A549 (cell line): ENCODE results near the gene ANXA6.

Source experiments
- CBX2 ChIP-seq: fragments of 200-600 bp; sonication (generic); IDR thresholded peaks from 2 replicates; pipeline ENCODE4 v1.6.1; 2016; ENCODE audit warnings: low read depth, mild to moderate bottlenecking, borderline replicate concordance
- CHD2 ChIP-seq: fragments of 150-350 bp; IDR thresholded peaks from 2 replicates; pipeline ENCODE4 v1.6.1; 2014; ENCODE audit warnings: low read length; ENCODE audit not compliant: partially characterized antibody
- CTCF ChIP-seq: fragments of >200 bp; sonication (Bioruptor Twin); formaldehyde crosslinking; IDR thresholded peaks from 3 replicates; pipeline ENCODE4 v1.5.1; 2016
- JUN ChIP-seq, 2 experiments: fragments of >200 bp; sonication (Bioruptor Twin); formaldehyde crosslinking; IDR thresholded peaks; 2 replicates in 1 of 2; 3 replicates in 1 of 2; pipeline ENCODE4 v1.6.1; 2016 to 2017
- MAX ChIP-seq: IDR thresholded peaks from 2 replicates; pipeline ENCODE4 v1.6.1; 2012
- NFE2L2 ChIP-seq: fragments of 150-350 bp; conservative IDR thresholded peaks from 2 replicates; pipeline ENCODE4 v1.6.1; 2014; ENCODE audit warnings: low read length
- POLR2A ChIP-seq: IDR thresholded peaks from 2 replicates; pipeline ENCODE4 v1.6.1; 2012; ENCODE audit warnings: mild to moderate bottlenecking, low read length
- POLR2AphosphoS2 ChIP-seq: conservative IDR thresholded peaks from 2 replicates; pipeline ENCODE4 v1.6.1; 2012; ENCODE audit warnings: low read length, improper control_type of control experiment, inconsistent platforms
- RAD21 ChIP-seq, 2 experiments: fragments of >200 bp in 1 of 2; sonication (Bioruptor Twin) in 1 of 2; formaldehyde crosslinking in 1 of 2; IDR thresholded peaks in 1 of 2; conservative IDR thresholded peaks in 1 of 2; 2 replicates in 1 of 2; 3 replicates in 1 of 2; pipeline ENCODE4 v1.6.1; 2012 to 2018; ENCODE audit warnings: inconsistent platforms in 1 of 2
- RCOR1 ChIP-seq: fragments of 150-350 bp; IDR thresholded peaks from 2 replicates; pipeline ENCODE4 v1.6.1; 2014; ENCODE audit warnings: antibody characterized with exemption, low read length, low read depth
- REST ChIP-seq: fragments of 200-600 bp; sonication (generic); IDR thresholded peaks from 2 replicates; pipeline ENCODE4 v1.6.1; 2016; ENCODE audit warnings: antibody characterized with exemption, mild to moderate bottlenecking, moderate library complexity
- SREBF2 ChIP-seq: fragments of 450-650 bp; IDR thresholded peaks from 2 replicates; pipeline ENCODE4 v1.6.1; 2014; ENCODE audit warnings: mild to moderate bottlenecking, moderate library complexity
- TP53 ChIP-seq: fragments of 250-450 bp; sonication (Bioruptor Pico); IDR thresholded peaks from 2 replicates; pipeline ENCODE4 v1.5.0; 2021; ENCODE audit warnings: mild to moderate bottlenecking, moderate library complexity
- TF ChIP-seq, protein P1 (sequence below): fragments of 250-450 bp; sonication (Bioruptor Pico); IDR thresholded peaks from 2 replicates; pipeline ENCODE4 v1.5.0; 2021; ENCODE audit warnings: mild to moderate bottlenecking, moderate library complexity, borderline replicate concordance

DNA sequence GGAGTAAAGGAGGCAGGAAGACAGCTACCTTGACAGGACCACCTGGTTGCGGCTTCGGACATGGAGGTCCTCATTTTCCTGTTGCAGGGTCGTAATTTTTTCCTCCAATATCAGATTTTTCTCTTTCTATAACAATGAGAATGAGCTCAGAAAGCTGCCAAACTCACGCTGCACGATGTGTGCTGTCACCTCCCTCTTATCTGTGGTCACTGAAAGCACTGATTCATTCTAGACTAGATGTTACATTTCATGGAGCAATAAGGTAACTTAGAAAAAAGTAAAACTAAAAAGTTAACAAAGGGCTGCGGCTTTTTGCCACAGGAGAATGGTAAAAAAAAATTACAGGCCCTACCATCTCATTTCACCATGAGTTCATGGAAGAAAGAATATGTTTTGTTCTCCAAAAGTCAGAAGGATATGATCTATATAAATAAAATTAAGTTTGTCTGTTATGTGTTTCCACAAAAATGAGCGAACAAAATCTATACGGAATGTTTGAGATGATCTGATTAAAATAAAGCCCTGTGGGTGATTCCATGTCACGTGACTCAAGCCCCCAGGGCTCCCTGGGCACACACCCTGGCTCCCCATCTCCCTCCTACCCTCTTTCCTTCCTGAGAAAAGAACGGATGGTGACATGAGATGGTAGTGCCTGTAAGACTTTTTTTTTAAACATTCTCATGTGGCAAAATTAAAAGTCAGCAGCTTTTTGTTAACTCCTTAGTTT is 26.9 kb upstream of the ANXA6 start:
- TF ChIP-seq CTCF = no peak
- TF ChIP-seq RAD21 (conservative IDR thresholded peaks at IDR 0.05 in 1 of 2, IDR thresholded peaks at IDR 0.05 in 1 of 2) = no peak
- TF ChIP-seq NFE2L2 = no peak
- TF ChIP-seq TP53 (CRISPR knock-in tag) = no peak
- TF ChIP-seq SREBF2 = no peak
- no peak for TF ChIP-seq JUN (IDR thresholded peaks at IDR 0.05)
- TF ChIP-seq CHD2 = no peak
- no peak for TF ChIP-seq MAX
- no peak for TF ChIP-seq RCOR1
- no peak for TF ChIP-seq REST
- no peak for TF ChIP-seq POLR2A
- no peak for TF ChIP-seq POLR2AphosphoS2
- TF ChIP-seq, protein P1, sequence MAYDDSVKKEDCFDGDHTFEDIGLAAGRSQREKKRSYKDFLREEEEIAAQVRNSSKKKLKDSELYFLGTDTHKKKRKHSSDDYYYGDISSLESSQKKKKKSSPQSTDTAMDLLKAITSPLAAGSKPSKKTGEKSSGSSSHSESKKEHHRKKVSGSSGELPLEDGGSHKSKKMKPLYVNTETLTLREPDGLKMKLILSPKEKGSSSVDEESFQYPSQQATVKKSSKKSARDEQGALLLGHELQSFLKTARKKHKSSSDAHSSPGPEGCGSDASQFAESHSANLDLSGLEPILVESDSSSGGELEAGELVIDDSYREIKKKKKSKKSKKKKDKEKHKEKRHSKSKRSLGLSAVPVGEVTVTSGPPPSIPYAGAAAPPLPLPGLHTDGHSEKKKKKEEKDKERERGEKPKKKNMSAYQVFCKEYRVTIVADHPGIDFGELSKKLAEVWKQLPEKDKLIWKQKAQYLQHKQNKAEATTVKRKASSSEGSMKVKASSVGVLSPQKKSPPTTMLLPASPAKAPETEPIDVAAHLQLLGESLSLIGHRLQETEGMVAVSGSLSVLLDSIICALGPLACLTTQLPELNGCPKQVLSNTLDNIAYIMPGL (CRISPR knock-in tag) = no peak
- TF ChIP-seq CBX2 = no peak
